HEK293 (cell line): ENCODE measurements around the gene COL19A1.

ENCODE experiments used
- CTCF ChIA-PET: fragments of 350-600 bp; formaldehyde crosslinking; extraction: SDS; loops from one replicate; lab custom pipeline; 2021; ENCODE audit warnings: antibody characterized with exemption; lab: Yijun Ruan, JAX
- POLR2A ChIA-PET: fragments of 300-600 bp; formaldehyde crosslinking; extraction: SDS; loops from one replicate; lab custom pipeline; 2020; ENCODE audit warnings: antibody characterized with exemption, inconsistent platforms; lab: Yijun Ruan, JAX
- H3K27ac ChIP-seq: fragments of 200-500 bp; sonication (Bioruptor generic); 2 replicates; pipeline ENCODE4 v1.5.1; 2014; ENCODE audit warnings: low read depth, low read length, control low read depth, inconsistent platforms; ENCODE audit errors: extremely low read depth
- H3K36me3 ChIP-seq, 2 experiments: fragments of 200-500 bp in 1 of 2; sonication (Bioruptor generic) in 1 of 2; 1 replicate in 1 of 2; 2 replicates in 1 of 2; pipeline ENCODE4 v1.5.1; 2014 to 2017; ENCODE audit warnings: inconsistent platforms in 2 of 2, low read length in 2 of 2; ENCODE audit not compliant: control insufficient read depth in 2 of 2, insufficient read depth in 1 of 2
- H3K4me1 ChIP-seq: fragments of 200-500 bp; sonication (Bioruptor generic); 2 replicates; pipeline ENCODE4 v1.5.1; 2014; ENCODE audit warnings: mild to moderate bottlenecking, low read length, inconsistent platforms; ENCODE audit not compliant: control insufficient read depth, insufficient read depth
- H3K4me3 ChIP-seq: 2 replicates; pipeline ENCODE4 v1.5.1; 2011; ENCODE audit warnings: low read depth, mild to moderate bottlenecking, control low read depth, low read length, moderate library complexity
- H3K9me3 ChIP-seq: fragments of 200-500 bp; sonication (Bioruptor generic); 2 replicates; pipeline ENCODE4 v1.5.1; 2014; ENCODE audit warnings: low read depth, low read length, inconsistent platforms; ENCODE audit not compliant: control insufficient read depth, insufficient read depth
- AEBP2 ChIP-seq: fragments of 450-650 bp; formaldehyde crosslinking; IDR thresholded peaks from 2 replicates; pipeline ENCODE4 v1.5.1; 2016; ENCODE audit warnings: missing biosample characterization, missing genetic modification characterization, borderline replicate concordance
- BCL11A ChIP-seq: fragments of 450-650 bp; formaldehyde crosslinking; IDR thresholded peaks from 2 replicates; pipeline ENCODE4 v1.5.1; 2016; ENCODE audit warnings: low read depth, missing biosample characterization, missing genetic modification characterization
- GFI1B ChIP-seq: fragments of 450-650 bp; formaldehyde crosslinking; IDR thresholded peaks from 2 replicates; pipeline ENCODE4 v1.5.1; 2016; ENCODE audit warnings: missing biosample characterization, missing genetic modification characterization
- IKZF3 ChIP-seq: fragments of 450-650 bp; IDR thresholded peaks from 2 replicates; pipeline ENCODE4 v1.5.0; 2018; ENCODE audit warnings: missing biosample characterization, mild to moderate bottlenecking, missing genetic modification characterization, moderate library complexity
- KLF1 ChIP-seq: fragments of 450-650 bp; formaldehyde crosslinking; IDR thresholded peaks from 2 replicates; pipeline ENCODE4 v1.5.1; 2016; ENCODE audit warnings: missing biosample characterization, missing genetic modification characterization
- KLF16 ChIP-seq: fragments of 450-650 bp; formaldehyde crosslinking; IDR thresholded peaks from 2 replicates; pipeline ENCODE4 v1.5.1; 2017; ENCODE audit warnings: missing biosample characterization, missing genetic modification characterization
- MYNN ChIP-seq: fragments of 450-650 bp; formaldehyde crosslinking; IDR thresholded peaks from 2 replicates; pipeline ENCODE4 v1.5.1; 2016; ENCODE audit warnings: missing biosample characterization, missing genetic modification characterization, borderline replicate concordance
- OSR2 ChIP-seq: fragments of 450-650 bp; formaldehyde crosslinking; IDR thresholded peaks from 2 replicates; pipeline ENCODE4 v1.5.1; 2016; ENCODE audit warnings: missing biosample characterization, missing genetic modification characterization
- PRDM4 ChIP-seq: fragments of 450-650 bp; formaldehyde crosslinking; IDR thresholded peaks from 2 replicates; pipeline ENCODE4 v1.5.1; 2017; ENCODE audit warnings: missing biosample characterization, missing genetic modification characterization
- SP2 ChIP-seq: fragments of 450-650 bp; formaldehyde crosslinking; IDR thresholded peaks from 2 replicates; pipeline ENCODE4 v1.5.1; 2016; ENCODE audit warnings: missing biosample characterization, missing genetic modification characterization
- YY1 ChIP-seq: fragments of 450-650 bp; formaldehyde crosslinking; IDR thresholded peaks from 2 replicates; pipeline ENCODE4 v1.5.1; 2018; ENCODE audit warnings: missing biosample characterization, missing genetic modification characterization
- ZBTB11 ChIP-seq: fragments of 450-650 bp; formaldehyde crosslinking; conservative IDR thresholded peaks from 2 replicates; pipeline ENCODE4 v1.5.1; 2016; ENCODE audit warnings: low read depth, missing biosample characterization, missing genetic modification characterization
- ZBTB48 ChIP-seq: fragments of 450-650 bp; formaldehyde crosslinking; IDR thresholded peaks from 2 replicates; pipeline ENCODE4 v1.5.1; 2016; ENCODE audit warnings: missing biosample characterization, missing genetic modification characterization
- ZFP37 ChIP-seq: fragments of 450-650 bp; formaldehyde crosslinking; IDR thresholded peaks from 2 replicates; pipeline ENCODE4 v1.5.1; 2016; ENCODE audit warnings: missing biosample characterization, missing genetic modification characterization
- ZNF114 ChIP-seq: fragments of 450-650 bp; formaldehyde crosslinking; IDR thresholded peaks from 2 replicates; pipeline ENCODE4 v1.5.0; 2017; ENCODE audit warnings: missing biosample characterization, missing genetic modification characterization
- ZNF155 ChIP-seq: fragments of 450-650 bp; formaldehyde crosslinking; IDR thresholded peaks from 2 replicates; pipeline ENCODE4 v1.5.1; 2016; ENCODE audit warnings: missing biosample characterization, missing genetic modification characterization
- ZNF202 ChIP-seq: fragments of 450-650 bp; formaldehyde crosslinking; IDR thresholded peaks from 2 replicates; pipeline ENCODE4 v1.5.1; 2016; ENCODE audit warnings: missing biosample characterization, missing genetic modification characterization, borderline replicate concordance
- ZNF366 ChIP-seq: fragments of 450-650 bp; formaldehyde crosslinking; conservative IDR thresholded peaks from 2 replicates; pipeline ENCODE4 v1.5.1; 2016; ENCODE audit warnings: missing biosample characterization, missing genetic modification characterization
- ZNF518A ChIP-seq: fragments of 450-650 bp; formaldehyde crosslinking; conservative IDR thresholded peaks from 2 replicates; pipeline ENCODE4 v1.5.1; 2016; ENCODE audit warnings: low read depth, missing biosample characterization, missing genetic modification characterization
- ZNF548 ChIP-seq: fragments of 450-650 bp; formaldehyde crosslinking; IDR thresholded peaks from 2 replicates; pipeline ENCODE4 v1.5.1; 2016; ENCODE audit warnings: missing biosample characterization, missing genetic modification characterization
- ZNF555 ChIP-seq: fragments of 450-650 bp; formaldehyde crosslinking; conservative IDR thresholded peaks from 2 replicates; pipeline ENCODE4 v1.5.1; 2017; ENCODE audit warnings: missing biosample characterization, mild to moderate bottlenecking, missing genetic modification characterization, inconsistent platforms
- ZNF596 ChIP-seq: fragments of 450-650 bp; IDR thresholded peaks from 2 replicates; pipeline ENCODE4 v1.5.0; 2018; ENCODE audit warnings: missing biosample characterization, mild to moderate bottlenecking, missing genetic modification characterization, moderate library complexity
- ZNF629 ChIP-seq: fragments of 450-650 bp; formaldehyde crosslinking; IDR thresholded peaks from 2 replicates; pipeline ENCODE4 v1.5.1; 2017; ENCODE audit warnings: missing biosample characterization, missing genetic modification characterization
- ZNF658 ChIP-seq: fragments of 450-650 bp; formaldehyde crosslinking; IDR thresholded peaks from 2 replicates; pipeline ENCODE4; 2016; ENCODE audit warnings: missing biosample characterization, missing genetic modification characterization

Gene COL19A1

GRCh38 chr6:70150521-70150920 is 284.2 kb downstream of the COL19A1 start:
- Histone ChIP-seq H3K4me1 (peaks cover 7% of the 10 kb centered on the region; the same call in 1 of the 2 replicates), H3K4me3 (no peak overlapping the region), H3K9me3 (no peaks in the 10 kb centered on the region), H3K27ac (no peak overlapping the region), H3K36me3 (no peaks in the 10 kb centered on the region)
- CTCF ChIA-PET = interaction anchor here (0.9 kb wide), 1 partner anchor 43 kb away, joined by 4 read pairs; no protein-coding TSS in a partner anchor
- TF ChIP-seq ZBTB11 (tag by site-specific recombination) = no peak
- no peak for TF ChIP-seq SP2
- TF ChIP-seq KLF16 (tag by site-specific recombination) = no peak
- TF ChIP-seq PRDM4 = no peak
- no peak for TF ChIP-seq ZNF155 (tag by site-specific recombination)
- TF ChIP-seq ZNF114 (tag by site-specific recombination) = no peak
- TF ChIP-seq ZNF555 (tag by site-specific recombination) = no peak
- TF ChIP-seq MYNN (tag by site-specific recombination) = no peak
- TF ChIP-seq ZNF658 = no peak
- no peak for TF ChIP-seq ZNF202
- TF ChIP-seq ZNF548 = no peak
- no peak for TF ChIP-seq ZBTB48 (tag by site-specific recombination)
- no peak for TF ChIP-seq AEBP2 (tag by site-specific recombination)
- no peak for TF ChIP-seq YY1 (tag by site-specific recombination)
- TF ChIP-seq ZFP37 = no peak
- POLR2A ChIA-PET = no interaction called here

GRCh38 chr6:70151616-70152015 is 285.3 kb downstream of the COL19A1 start:
- Histone ChIP-seq H3K4me1 (peaks cover 18% of the 10 kb centered on the region; the same call in 1 of the 2 replicates), H3K36me3 (no peaks in the 10 kb centered on the region), H3K9me3 (no peaks in the 10 kb centered on the region), H3K4me3 (no peak overlapping the region), H3K27ac (no peak overlapping the region)
- POLR2A ChIA-PET = no interaction called here
- CTCF ChIA-PET = no interaction called here
- TF ChIP-seq OSR2 (tag by site-specific recombination) (peak; percentile 44), KLF1 (tag by site-specific recombination) (peak; percentile 21; the same call in 1 of the 2 replicates), BCL11A (tag by site-specific recombination) (0 out of 2 replicates have a peak, but pooled peaks have one; percentile 15), IKZF3 (tag by site-specific recombination) (0 out of 2 replicates have a peak, but pooled peaks have one; percentile 31), ZNF629 (tag by site-specific recombination) (peak; percentile 89), ZNF366 (tag by site-specific recombination) (peak; percentile 83), ZNF596 (no peak), ZFP37 (peak; percentile 59; the same call in 1 of the 2 replicates), GFI1B (tag by site-specific recombination) (0 out of 2 replicates have a peak, but pooled peaks have one; percentile 36), ZNF518A (0 out of 2 replicates have a peak, but pooled peaks have one; percentile 29)
